ENCODE measurements around the gene AGAP9.

The AGAP9 gene

DNA sequence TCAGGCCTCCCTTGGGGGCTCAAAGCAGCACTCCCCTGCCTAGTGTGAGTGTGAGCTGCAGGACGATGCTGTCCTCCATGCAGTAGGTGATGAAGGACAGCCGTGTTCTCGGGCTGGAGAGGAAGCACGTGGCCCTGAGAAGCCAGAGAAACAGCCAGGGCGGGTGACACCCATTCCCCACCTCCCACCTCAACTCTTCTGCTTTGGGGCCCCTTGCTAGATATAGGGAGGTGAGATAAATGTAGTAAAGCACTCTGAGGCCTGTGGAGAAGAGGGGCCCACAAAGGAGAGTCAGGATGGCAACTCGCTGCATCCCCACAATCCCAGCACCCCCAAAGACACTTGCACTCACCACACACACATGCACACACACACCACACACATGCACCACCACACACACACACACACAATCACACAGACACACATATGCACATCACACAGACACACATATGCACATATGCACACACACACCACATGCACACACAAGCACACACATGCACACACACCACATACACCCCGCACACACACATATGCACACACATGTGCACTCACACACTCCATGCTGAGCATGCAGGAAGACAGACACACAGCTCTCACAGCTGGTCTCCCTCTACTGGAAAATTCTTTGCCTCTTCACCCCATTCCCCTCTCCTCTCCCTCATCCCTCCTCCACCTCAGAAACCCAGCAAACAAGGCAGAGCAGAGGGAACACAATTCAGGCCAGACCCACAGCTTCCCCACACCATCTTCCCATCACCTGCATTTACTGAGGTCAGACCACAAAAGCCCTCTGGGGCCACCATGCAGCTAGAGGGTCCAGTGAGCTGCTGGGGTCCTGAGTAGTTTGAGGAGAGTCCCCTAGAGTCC, 70.1 kb downstream of the AGAP9 start:
- peak overlapping the region in 10 of 11 experiments; percentile 25 to 89 (median 82); a peak in 18 of 22 replicates for H3K4me2 ChIP-seq
- peaks cover 29 to 88% (median 79%) of the 10 kb centered on the region in 10 experiments for H3K4me1 ChIP-seq
- no peaks in the 10 kb centered on the region for H3K9me3 ChIP-seq (replicated peaks in 1 of 11)
- H3K27me3 ChIP-seq: peaks cover 0 to 10% (median 0%) of the 10 kb centered on the region in 11 experiments; a peak in 5 of 22 replicates
- no peak overlapping the region; a peak in 2 of 22 replicates for H3K9ac ChIP-seq
- no peak overlapping the region; a peak in 1 of 22 replicates for H3K27ac ChIP-seq
- TF ChIP-seq Cebpa-rat (IDR thresholded peaks at IDR 0.05): no peak
- H3K36me3 ChIP-seq: no peaks in the 10 kb centered on the region
- H3K4me3 ChIP-seq: no peak overlapping the region
- peaks cover 0 to 9% (median 0%) of the 10 kb centered on the region in 11 experiments; a peak in 2 of 22 replicates for H4K20me1 ChIP-seq

DNA sequence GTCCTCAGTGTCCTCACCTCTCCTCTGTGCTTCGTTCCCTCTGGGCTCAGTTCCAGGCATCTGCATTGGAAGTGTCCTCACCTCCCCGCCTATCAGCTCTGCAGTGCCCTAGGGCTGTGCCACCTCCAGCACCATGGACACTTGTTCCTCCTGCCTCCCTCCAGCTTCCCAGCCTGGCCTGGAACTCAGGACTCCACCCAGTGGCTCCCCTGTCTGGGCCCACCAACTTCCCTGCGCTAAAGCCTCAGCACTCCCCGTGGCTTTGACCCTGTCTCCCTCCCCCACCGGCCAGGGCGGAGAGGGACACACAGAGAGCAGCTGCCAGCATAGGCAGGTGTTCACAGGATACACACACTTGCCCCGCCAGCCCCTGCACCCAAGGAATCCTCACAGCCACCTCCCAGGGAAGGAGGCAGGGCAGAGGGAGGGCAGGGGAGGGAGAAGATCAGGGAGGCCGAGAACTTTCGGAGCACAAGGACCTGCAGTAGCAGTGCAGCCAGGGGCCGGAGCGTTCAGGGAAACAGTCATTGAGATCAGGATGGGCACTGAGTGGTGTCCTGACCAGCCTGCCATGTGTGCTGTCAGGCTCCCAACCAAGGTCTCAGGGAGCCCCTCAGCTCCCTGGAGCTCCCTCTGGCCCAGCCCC, 70.8 kb downstream of the AGAP9 start:
- Histone ChIP-seq H3K9me3 (replicated peaks in 1 of 11) (no peaks in the 10 kb centered on the region), H3K9ac (peak overlapping the region in 3 of 11 experiments; percentile 3 to 24 (median 9); a peak in 3 of 22 replicates), H3K27ac (no peak overlapping the region; a peak in 2 of 22 replicates), H3K36me3 (no peaks in the 10 kb centered on the region), H3K4me2 (peak overlapping the region; percentile 19 to 89 (median 81); a peak in 20 of 22 replicates), H3K4me1 (peaks cover 29 to 93% (median 84%) of the 10 kb centered on the region in 10 experiments), H3K27me3 (peaks cover 0 to 10% (median 0%) of the 10 kb centered on the region in 11 experiments; a peak in 5 of 22 replicates), H3K4me3 (no peak overlapping the region; a peak in 1 of 20 replicates), H4K20me1 (peaks cover 0 to 9% (median 0%) of the 10 kb centered on the region in 11 experiments; a peak in 2 of 22 replicates)
- TF ChIP-seq Cebpa-rat (IDR thresholded peaks at IDR 0.05): no peak

DNA sequence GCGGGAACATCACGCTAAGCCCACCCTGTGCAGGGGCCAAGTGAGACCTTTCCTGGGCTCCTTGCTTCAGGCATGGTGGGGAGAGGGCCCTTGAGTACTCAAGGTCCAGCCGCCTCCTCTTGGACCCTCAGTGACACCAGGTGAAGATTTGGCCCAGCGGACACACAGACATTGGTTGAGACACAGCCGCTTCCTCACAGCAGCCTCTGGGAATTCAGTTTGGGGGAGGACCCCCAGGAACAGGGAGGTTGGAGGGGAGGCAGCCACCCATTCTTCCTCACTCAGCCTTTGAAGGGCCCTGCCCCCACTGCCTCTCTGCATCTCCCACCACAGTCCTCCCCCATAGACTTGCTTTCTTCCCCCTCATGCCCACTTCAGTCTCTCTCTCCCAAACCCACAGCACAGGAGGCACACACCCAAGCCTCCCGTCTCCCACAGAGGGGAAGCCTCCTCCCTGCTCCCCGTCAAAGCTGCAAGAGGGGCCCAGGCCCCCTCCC, 71.4 kb downstream of the AGAP9 start:
- H3K9me3 ChIP-seq (replicated peaks in 1 of 11): peaks cover 0 to 4% (median under 1%) of the 10 kb centered on the region in 11 experiments; a peak in 5 of 22 replicates
- no peak overlapping the region; a peak in 2 of 22 replicates for H3K27ac ChIP-seq
- peaks cover 0 to 10% (median 0%) of the 10 kb centered on the region in 11 experiments; a peak in 5 of 22 replicates for H3K27me3 ChIP-seq
- TF ChIP-seq Cebpa-rat (IDR thresholded peaks at IDR 0.05): no peak
- H3K4me2 ChIP-seq: peak overlapping the region in 10 of 11 experiments; percentile 19 to 89 (median 82); a peak in 19 of 22 replicates
- H3K9ac ChIP-seq: peak overlapping the region in 3 of 11 experiments; percentile 3 to 24 (median 9); a peak in 2 of 22 replicates
- H3K36me3 ChIP-seq: no peaks in the 10 kb centered on the region
- peaks cover 29 to 92% (median 84%) of the 10 kb centered on the region in 10 experiments for H3K4me1 ChIP-seq
- peaks cover 0 to 9% (median 0%) of the 10 kb centered on the region in 11 experiments; a peak in 2 of 22 replicates for H4K20me1 ChIP-seq
- H3K4me3 ChIP-seq: no peak overlapping the region; a peak in 1 of 20 replicates

Data from BLaER1 treated with 17β-estradiol and CSF1 and Interleukin-3, amounts not matched to agents 10 nM and 100 nM (cell line).